Skeletal muscle satellite cell (primary cell): ENCODE results near the gene PTGES3.
A peak's percentile ranks its signal among the peaks of the same experiment; 100 is the strongest.
"Not testable (repeated sequence)": the region's sequence is repeated elsewhere in the genome, so short reads cannot be mapped to it uniquely, and the experiment has no call there.

ENCODE experiments used
- H3K27me3 ChIP-seq: 2 replicates; pipeline ENCODE4 v1.7.0; 2013; ENCODE audit warnings: low read length; ENCODE audit not compliant: control insufficient read depth, insufficient read depth
- H3K36me3 ChIP-seq: 2 replicates; pipeline ENCODE4 v1.7.0; 2013; ENCODE audit warnings: mild to moderate bottlenecking, control low read depth, low read length; ENCODE audit not compliant: insufficient read depth
- H3K4me1 ChIP-seq: 2 replicates; pipeline ENCODE4 v1.7.0; 2013; ENCODE audit warnings: low read length; ENCODE audit not compliant: control insufficient read depth, insufficient read depth
- H3K4me2 ChIP-seq: 2 replicates; pipeline ENCODE4 v1.7.0; 2013; ENCODE audit warnings: mild to moderate bottlenecking, low read length
- H3K4me3 ChIP-seq: 2 replicates; pipeline ENCODE4 v1.7.0; 2013; ENCODE audit warnings: low read length
- H3K9ac ChIP-seq: 2 replicates; pipeline ENCODE4 v1.7.0; 2013; ENCODE audit warnings: mild to moderate bottlenecking, low read depth, low read length, moderate library complexity
- H3K9me3 ChIP-seq: replicated peaks from 2 replicates; pipeline ENCODE4 v1.7.0; 2013; ENCODE audit warnings: mild to moderate bottlenecking, control low read depth, low read length

PTGES3 gene

DNA sequence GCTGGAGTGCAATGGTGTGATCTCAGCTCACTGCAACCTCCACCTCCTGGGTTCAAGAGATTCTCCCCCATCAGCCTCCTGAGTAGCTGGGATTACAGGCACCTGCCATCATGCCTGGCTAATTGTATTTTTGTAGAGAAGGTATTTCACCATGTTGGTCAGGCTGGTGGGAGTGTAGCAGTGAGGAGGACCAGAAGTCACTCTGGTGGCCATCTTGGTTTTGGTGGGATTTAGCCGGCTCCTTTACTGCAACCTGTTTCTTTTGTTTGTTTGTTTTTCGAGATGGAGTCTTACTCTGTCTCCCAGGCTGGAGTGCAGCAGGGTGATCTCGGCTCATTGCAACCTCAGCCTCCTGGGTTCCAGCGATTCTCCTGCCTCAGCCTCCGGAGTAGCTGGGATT, 16.4 kb upstream of the PTGES3 start:
- H3K9ac ChIP-seq, H3K27me3 ChIP-seq, H3K4me3 ChIP-seq, H3K9me3 ChIP-seq, H3K36me3 ChIP-seq, H3K4me2 ChIP-seq, H3K4me1 ChIP-seq: not testable (repeated sequence)

DNA sequence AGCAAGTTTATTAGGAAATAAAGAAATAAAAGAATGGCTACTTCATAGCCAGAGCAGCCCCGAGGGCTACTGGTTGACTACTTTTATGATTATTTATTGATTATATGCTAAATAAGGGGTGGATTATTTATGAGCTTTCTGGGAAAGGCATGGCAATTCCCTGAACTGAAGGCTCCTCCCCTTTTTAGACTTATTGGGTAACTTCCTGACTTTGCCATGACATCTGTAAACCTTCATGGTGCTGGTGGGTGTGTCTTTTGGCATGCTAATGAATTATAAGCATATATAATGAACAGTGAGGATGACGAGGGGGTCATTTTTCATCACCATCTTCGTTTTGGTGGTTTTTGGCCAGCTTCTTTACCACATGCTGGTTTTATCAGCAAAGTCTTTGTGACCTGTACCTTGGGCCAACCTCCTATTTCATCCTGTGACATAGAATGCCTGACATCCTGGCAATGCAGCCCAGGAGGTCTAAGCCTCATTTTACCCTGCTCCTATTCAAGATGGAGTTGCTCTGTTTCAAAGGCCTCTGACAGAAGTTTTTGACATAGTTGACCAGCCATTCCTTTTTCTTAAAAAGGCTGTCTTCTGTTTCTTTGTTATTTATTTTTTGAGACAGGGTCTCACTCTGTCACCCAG, 11.1 kb upstream of the PTGES3 start:
- H3K4me3 ChIP-seq, result no peak overlapping the region

DNA sequence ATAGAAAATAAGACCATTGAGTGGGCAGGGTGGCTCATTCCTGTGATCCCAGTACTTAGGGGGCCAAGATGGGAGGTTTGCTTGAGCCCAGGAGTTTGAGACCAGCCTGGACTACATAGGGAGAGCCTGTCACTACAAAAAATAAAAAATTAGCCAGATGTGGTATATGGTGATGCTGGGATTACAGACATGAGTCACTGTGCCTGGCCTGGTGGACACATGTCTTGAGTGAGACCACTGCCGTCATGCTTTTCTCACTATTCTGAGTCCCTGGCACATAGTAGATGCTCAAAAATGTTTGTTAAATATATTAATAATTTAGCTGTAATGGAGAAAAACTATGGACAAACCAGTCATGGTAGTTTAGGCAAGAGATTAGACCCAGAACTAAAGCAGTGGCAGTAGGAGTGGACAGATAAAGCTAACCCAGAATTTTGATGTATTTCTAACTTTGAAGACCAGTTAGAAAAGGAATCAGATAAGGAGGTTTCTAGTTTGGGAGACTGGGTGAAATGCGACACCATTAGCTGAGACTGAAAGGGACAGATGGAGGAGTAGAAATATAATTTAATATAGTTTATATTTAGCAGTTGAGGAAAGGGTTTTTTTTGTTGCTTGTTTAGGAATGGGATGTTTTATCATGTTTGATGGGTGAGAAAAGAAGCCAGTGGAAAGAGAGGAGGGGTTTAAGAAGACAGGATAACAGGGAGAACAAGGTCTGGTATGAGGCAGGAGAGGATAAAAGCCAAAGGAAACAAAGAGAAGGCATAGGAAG, 7.4 kb upstream of the PTGES3 start:
- Histone ChIP-seq H3K4me2 (no peak overlapping the region), H3K4me3 (no peak overlapping the region), H3K36me3 (no peaks in the 10 kb centered on the region), H3K9ac (no peak overlapping the region), H3K27me3 (no peaks in the 10 kb centered on the region), H3K4me1 (peaks cover 8% of the 10 kb centered on the region), H3K9me3 (no peaks in the 10 kb centered on the region)

More for the DNA sequence above, 11.1 kb upstream of the PTGES3 start:
- no peaks in the 10 kb centered on the region for H3K9me3 ChIP-seq
- no peaks in the 10 kb centered on the region for H3K27me3 ChIP-seq
- peaks cover 8% of the 10 kb centered on the region for H3K4me1 ChIP-seq
- no peak overlapping the region for H3K4me2 ChIP-seq
- H3K9ac ChIP-seq, result no peak overlapping the region
- no peaks in the 10 kb centered on the region for H3K36me3 ChIP-seq

GRCh38 chr12:56694161-56694560, 6.1 kb upstream of the PTGES3 start:
- Histone ChIP-seq H3K4me1 (peaks cover 8% of the 10 kb centered on the region), H3K4me3 (no peak overlapping the region), H3K27me3 (no peaks in the 10 kb centered on the region), H3K9ac (no peak overlapping the region), H3K9me3 (no peaks in the 10 kb centered on the region), H3K36me3 (no peaks in the 10 kb centered on the region), H3K4me2 (no peak overlapping the region)

GRCh38 chr12:56688846-56689109, 694 bp upstream of the PTGES3 start:
- peak overlapping the region; percentile 89 for H3K9ac ChIP-seq
- H3K27me3 ChIP-seq, result no peaks in the 10 kb centered on the region
- no peaks in the 10 kb centered on the region for H3K9me3 ChIP-seq
- peaks cover 10% of the 10 kb centered on the region for H3K36me3 ChIP-seq
- H3K4me2 ChIP-seq, result peak overlapping the region; percentile 85
- peak overlapping the region; percentile 70 for H3K4me3 ChIP-seq
- H3K4me1 ChIP-seq, result peaks cover 19% of the 10 kb centered on the region

GRCh38 chr12:56687223-56688128, 608 bp downstream of the PTGES3 start:
- peak overlapping the region; percentile 90 for H3K4me2 ChIP-seq
- peak overlapping the region; percentile 99 for H3K4me3 ChIP-seq
- no peaks in the 10 kb centered on the region for H3K9me3 ChIP-seq
- H3K27me3 ChIP-seq, result no peaks in the 10 kb centered on the region
- peak overlapping the region; percentile 100 for H3K9ac ChIP-seq
- peaks cover 19% of the 10 kb centered on the region for H3K4me1 ChIP-seq
- peaks cover 10% of the 10 kb centered on the region for H3K36me3 ChIP-seq

DNA sequence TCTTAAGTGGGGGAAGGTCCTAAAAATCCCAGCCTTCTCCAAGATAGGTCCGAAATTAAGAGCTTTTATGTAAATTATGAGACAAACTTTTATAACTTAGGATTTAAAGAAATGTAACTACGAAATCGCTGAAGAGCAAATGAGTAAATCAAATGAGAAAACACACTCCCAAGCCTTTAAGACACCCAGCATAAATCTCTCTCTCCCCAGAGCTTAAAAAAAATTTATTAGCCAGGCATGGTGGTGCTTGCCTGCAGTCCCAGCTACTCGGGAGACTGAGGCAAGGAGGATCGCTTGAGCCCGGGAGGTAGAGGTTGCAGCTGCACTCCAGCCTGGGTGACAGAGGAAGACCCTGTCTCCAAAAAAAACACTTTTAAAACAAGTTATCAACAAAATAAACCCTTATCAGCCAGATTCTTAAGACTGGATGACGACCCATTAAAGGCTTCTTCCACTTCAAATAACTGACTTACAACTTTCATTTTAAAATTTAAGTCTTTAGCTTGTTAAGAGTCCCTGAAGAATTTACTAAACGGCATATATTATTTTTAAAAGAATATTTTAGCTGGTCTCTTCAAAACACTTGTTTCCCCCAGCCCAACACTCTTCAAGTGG, 3.2 kb downstream of the PTGES3 start:
- Histone ChIP-seq H3K4me1 (peaks cover 19% of the 10 kb centered on the region), H3K9me3 (no peaks in the 10 kb centered on the region), H3K36me3 (peaks cover 26% of the 10 kb centered on the region), H3K9ac (peak overlapping the region; percentile 67), H3K4me2 (peak overlapping the region; percentile 90), H3K4me3 (peak overlapping the region; percentile 63), H3K27me3 (no peaks in the 10 kb centered on the region)

DNA sequence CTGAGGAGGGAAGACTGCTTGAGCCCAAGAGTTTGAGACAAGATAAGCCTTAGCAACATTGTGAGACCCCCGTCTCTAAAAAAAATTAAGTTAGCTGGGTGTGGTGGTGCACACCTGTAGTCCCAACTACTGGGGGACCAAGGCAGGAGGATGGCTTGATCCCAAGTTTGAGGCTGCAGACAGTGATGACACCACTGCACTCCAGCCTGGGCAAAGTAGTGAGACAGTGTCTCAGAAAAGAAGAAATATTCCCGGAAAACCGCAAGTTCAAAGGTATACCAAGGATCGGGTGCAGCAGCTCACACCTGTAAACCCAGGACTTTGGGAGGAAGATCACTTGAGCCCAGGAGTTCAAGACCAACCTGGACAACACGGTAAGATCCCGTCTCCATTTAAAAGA, 5.8 kb downstream of the PTGES3 start:
- Histone ChIP-seq H3K9me3 (no peaks in the 10 kb centered on the region), H3K27me3 (no peaks in the 10 kb centered on the region), H3K9ac (no peak overlapping the region), H3K4me1 (peaks cover 12% of the 10 kb centered on the region), H3K36me3 (peaks cover 30% of the 10 kb centered on the region), H3K4me3 (no peak overlapping the region), H3K4me2 (no peak overlapping the region)

DNA sequence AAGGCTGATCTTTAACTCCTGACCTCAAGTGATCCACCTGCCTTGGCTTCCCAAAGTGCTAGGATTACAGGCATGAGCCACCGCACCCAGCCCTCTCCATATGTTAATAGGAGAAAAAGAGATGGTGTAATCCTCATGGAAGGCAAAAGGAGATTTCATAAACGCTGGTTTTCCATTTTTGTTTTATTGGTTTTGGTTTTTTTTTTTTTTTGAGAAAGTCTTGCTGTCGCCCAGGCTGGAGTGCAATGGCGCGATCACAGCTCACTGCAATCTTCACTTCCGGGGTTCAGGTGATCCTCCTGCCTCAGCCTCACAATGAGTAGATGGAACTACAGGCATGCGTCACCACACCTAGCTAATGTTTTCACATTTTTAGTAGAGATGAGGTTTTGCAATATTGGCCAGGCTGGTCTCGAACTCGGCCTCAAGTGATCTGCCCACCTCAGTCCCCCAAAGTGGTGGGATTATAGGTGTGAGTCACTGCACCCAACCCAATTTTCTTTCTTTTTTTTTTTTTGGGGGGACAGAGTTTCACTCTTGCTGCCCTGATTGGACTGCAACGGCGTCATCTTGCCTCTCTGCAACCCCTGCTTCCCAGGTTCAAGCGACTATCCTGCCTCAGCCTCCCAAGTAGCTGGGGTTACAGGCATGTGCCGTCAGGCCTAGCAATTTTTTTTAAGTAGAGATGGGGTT, 8.1 kb downstream of the PTGES3 start:
- Histone ChIP-seq H3K4me3 (no peak overlapping the region), H3K36me3 (peaks cover 29% of the 10 kb centered on the region), H3K9me3 (no peaks in the 10 kb centered on the region), H3K4me2 (no peak overlapping the region), H3K27me3 (no peaks in the 10 kb centered on the region), H3K9ac (no peak overlapping the region), H3K4me1 (peaks cover 12% of the 10 kb centered on the region)

DNA sequence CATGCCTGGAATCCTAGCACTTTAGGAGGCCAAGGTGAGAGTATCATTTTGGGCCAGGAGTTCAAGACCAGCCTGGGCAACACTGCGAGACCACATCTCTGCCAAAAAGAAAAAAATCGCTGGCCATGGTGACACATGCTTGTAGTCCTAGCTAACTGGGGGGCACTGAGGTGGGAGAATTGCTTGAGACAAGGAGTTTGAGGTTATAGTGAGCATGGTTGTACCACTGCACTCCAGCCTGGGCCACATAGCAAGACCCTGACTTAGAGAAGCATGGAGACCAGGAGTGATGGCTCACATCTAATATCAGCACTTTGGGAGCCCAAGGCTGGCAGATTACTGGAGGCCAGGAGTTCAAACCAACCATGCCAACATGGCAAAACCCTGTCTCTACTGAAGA, 9.2 kb downstream of the PTGES3 start:
- H3K27me3 ChIP-seq, result no peaks in the 10 kb centered on the region
- H3K36me3 ChIP-seq, result peaks cover 34% of the 10 kb centered on the region
- H3K4me2 ChIP-seq, result no peak overlapping the region
- no peak overlapping the region for H3K4me3 ChIP-seq
- no peak overlapping the region for H3K9ac ChIP-seq
- no peaks in the 10 kb centered on the region for H3K9me3 ChIP-seq
- peaks cover under 1% of the 10 kb centered on the region for H3K4me1 ChIP-seq

- Histone ChIP-seq H3K36me3 (peaks cover 39% of the 10 kb centered on the region), H3K27me3 (no peaks in the 10 kb centered on the region), H3K4me1 (no peaks in the 10 kb centered on the region)
Observed at GRCh38 chr12:56677680-56678079, 10.4 kb downstream of the PTGES3 start.

More at GRCh38 chr12:56677680-56678079, 10.4 kb downstream of the PTGES3 start:
- Histone ChIP-seq H3K9me3 (no peaks in the 10 kb centered on the region), H3K4me3 (no peak overlapping the region), H3K9ac (no peak overlapping the region), H3K4me2 (no peak overlapping the region)
